Activated naive CD4-positive, alpha-beta T cell treated with anti-CD3 and anti-CD28 coated beads for 36 hours (primary cell): Measurements from ENCODE around the gene CLDN25. TPM values are rescaled to one million over a fixed set of nuclear protein-coding genes. Genes with fewer than 3 reads are reported as not detected.
A peak's percentile ranks its signal among the peaks of the same experiment; 100 is the strongest.
"Not testable (repeated sequence)": the region's sequence is repeated elsewhere in the genome, so short reads cannot be mapped to it uniquely, and the experiment has no call there.

Source experiments
- CTCF ChIA-PET: fragments of 350-600 bp; sonication (Branson Sonifier 250); formaldehyde crosslinking; loops from one replicate; lab custom pipeline; 2021; ENCODE audit warnings: antibody characterized with exemption; lab: Charles Lee
- DNase-seq: peaks from one replicate; pipeline ENCODE4 v3.0.0-alpha.2; 2020
- H3K27ac Mint-ChIP-seq: one replicate; pipeline ENCODE4 v1.8.0; 2021; ENCODE audit warnings: mild to moderate bottlenecking, mixed read lengths
- H3K27me3 Mint-ChIP-seq: one replicate; pipeline ENCODE4 v1.8.0; 2021; ENCODE audit warnings: low read depth, mixed read lengths
- H3K36me3 Mint-ChIP-seq: one replicate; pipeline ENCODE4 v1.8.0; 2021; ENCODE audit warnings: low read depth, mixed read lengths
- H3K4me1 Mint-ChIP-seq: one replicate; pipeline ENCODE4 v1.8.0; 2021; ENCODE audit warnings: low read depth, mixed read lengths
- H3K4me3 Mint-ChIP-seq: one replicate; pipeline ENCODE4 v1.8.0; 2021; ENCODE audit warnings: mild to moderate bottlenecking, moderate library complexity, mixed read lengths
- H3K9me3 Mint-ChIP-seq: one replicate; pipeline ENCODE4 v1.8.0; 2021; ENCODE audit warnings: mixed read lengths
- intact Hi-C: fragments of 100-400 bp; cut with micrococcal nuclease; formaldehyde crosslinking; loops from one replicate; pipeline ENCODE4 v1.15.1; 2023
- total RNA-seq, 2 experiments: library from RNA; stranded (reverse); gene quantifications; one replicate each; pipeline ENCODE4 v1.2.3, GENCODE V29; 2021

The CLDN25 gene
- total RNA-seq, 2 experiments from 2014 or later: not detected

GRCh38 chr11:113774174-113774503 is 5.5 kb upstream of the CLDN25 start:
- Mint-ChIP-seq H3K27ac (no peak overlapping the region), H3K27me3 (no peaks in the 10 kb centered on the region), H3K4me3 (peak overlapping the region; percentile 100), H3K9me3 (no peaks in the 10 kb centered on the region), H3K4me1 (peaks cover 19% of the 10 kb centered on the region), H3K36me3 (peaks cover 11% of the 10 kb centered on the region)
- CTCF ChIA-PET: interaction anchor here (0.8 to 1.6 kb wide), 3 partner anchors 10 to 38 kb away, joined by 3 to 4 read pairs (median 3); no protein-coding TSS in a partner anchor
- intact Hi-C loops: loop anchor here (5.0 to 10.0 kb wide), 4 partner anchors 403 to 1689 kb away; partner anchors contain the start of genes C11orf71, PTS, RBM7 and SDHD
- DNase-seq: no peak

- intact Hi-C loops: loop anchor here (10.0 kb wide), 2 partner anchors 626 to 1694 kb away; partner anchors contain the start of genes C11orf71, RBM7, SDHD and TIMM8B
- H3K4me1 Mint-ChIP-seq: peaks cover 4% of the 10 kb centered on the region
- H3K36me3 Mint-ChIP-seq: peaks cover 2% of the 10 kb centered on the region
- no peak for DNase-seq
- no peaks in the 10 kb centered on the region for H3K9me3 Mint-ChIP-seq
- no peak overlapping the region for H3K27ac Mint-ChIP-seq
- H3K27me3 Mint-ChIP-seq: peaks cover 3% of the 10 kb centered on the region
- no peak overlapping the region for H3K4me3 Mint-ChIP-seq
- CTCF ChIA-PET: no interaction called here
Observed at GRCh38 chr11:113778111-113778910, 1.3 kb upstream of the CLDN25 start.

- Mint-ChIP-seq H3K4me1 (no peaks in the 10 kb centered on the region), H3K4me3 (no peak overlapping the region), H3K27me3 (peaks cover 4% of the 10 kb centered on the region), H3K27ac (no peak overlapping the region), H3K36me3 (no peaks in the 10 kb centered on the region), H3K9me3 (no peaks in the 10 kb centered on the region)
- CTCF ChIA-PET: no interaction called here
- no peak for DNase-seq
- intact Hi-C loops: no loop called here
Observed at GRCh38 chr11:113781682-113782081, 2.1 kb downstream of the CLDN25 start.

- H3K27me3 Mint-ChIP-seq: peaks cover 6% of the 10 kb centered on the region
- no peaks in the 10 kb centered on the region for H3K4me1 Mint-ChIP-seq
- intact Hi-C loops: no loop called here
- no peak overlapping the region for H3K27ac Mint-ChIP-seq
- H3K36me3 Mint-ChIP-seq: no peaks in the 10 kb centered on the region
- CTCF ChIA-PET: no interaction called here
- H3K4me3 Mint-ChIP-seq: no peak overlapping the region
- DNase-seq: no peak
- no peaks in the 10 kb centered on the region for H3K9me3 Mint-ChIP-seq
Observed at GRCh38 chr11:113782134-113782533, 2.5 kb downstream of the CLDN25 start.

GRCh38 chr11:113789016-113789415 is 9.4 kb downstream of the CLDN25 start:
- H3K4me1 Mint-ChIP-seq, intact Hi-C loops, H3K4me3 Mint-ChIP-seq, H3K36me3 Mint-ChIP-seq, H3K27ac Mint-ChIP-seq, H3K9me3 Mint-ChIP-seq, DNase-seq, CTCF ChIA-PET: not testable (repeated sequence)
- H3K27me3 Mint-ChIP-seq: peaks cover 11% of the 10 kb centered on the region

- Mint-ChIP-seq H3K9me3 (no peaks in the 10 kb centered on the region), H3K27ac (no peak overlapping the region), H3K4me1 (no peaks in the 10 kb centered on the region), H3K4me3 (no peak overlapping the region), H3K27me3 (peaks cover 11% of the 10 kb centered on the region), H3K36me3 (no peaks in the 10 kb centered on the region)
- CTCF ChIA-PET: interaction anchor here (0.9 kb wide), 1 partner anchor 16 kb away, joined by 4 read pairs; the partner anchor contains the start of gene ZW10
- no peak for DNase-seq
- intact Hi-C loops: no loop called here
Observed at GRCh38 chr11:113789675-113790320, 10.2 kb downstream of the CLDN25 start.

GRCh38 chr11:113796663-113797259 is 17.2 kb downstream of the CLDN25 start:
- H3K9me3 Mint-ChIP-seq: no peaks in the 10 kb centered on the region
- intact Hi-C loops: loop anchor here (1.0 to 5.0 kb wide), 2 partner anchors 264 to 491 kb away; no protein-coding TSS in a partner anchor
- CTCF ChIA-PET: interaction anchor here (0.7 to 1.7 kb wide), 8 partner anchors 10 to 1190 kb away, joined by 3 to 7 read pairs (median 4); partner anchors contain the start of genes TTC12 and ZW10
- no peaks in the 10 kb centered on the region for H3K4me1 Mint-ChIP-seq
- H3K27ac Mint-ChIP-seq: no peak overlapping the region
- peaks cover 9% of the 10 kb centered on the region for H3K36me3 Mint-ChIP-seq
- no peak for DNase-seq
- H3K4me3 Mint-ChIP-seq: no peak overlapping the region
- no peaks in the 10 kb centered on the region for H3K27me3 Mint-ChIP-seq

GRCh38 chr11:113802621-113803020 is 23.0 kb downstream of the CLDN25 start:
- DNase-seq: no peak
- H3K27me3 Mint-ChIP-seq: no peaks in the 10 kb centered on the region
- H3K36me3 Mint-ChIP-seq: peaks cover 15% of the 10 kb centered on the region
- CTCF ChIA-PET: interaction anchor here (0.6 kb wide), 1 partner anchor 1198 kb away, joined by 3 read pairs; no protein-coding TSS in a partner anchor
- no peaks in the 10 kb centered on the region for H3K9me3 Mint-ChIP-seq
- no peaks in the 10 kb centered on the region for H3K4me1 Mint-ChIP-seq
- intact Hi-C loops: no loop called here
- H3K27ac Mint-ChIP-seq: no peak overlapping the region
- no peak overlapping the region for H3K4me3 Mint-ChIP-seq

GRCh38 chr11:113805640-113806039 is 26.0 kb downstream of the CLDN25 start:
- Mint-ChIP-seq H3K27ac (no peak overlapping the region), H3K36me3 (peaks cover 24% of the 10 kb centered on the region), H3K27me3 (no peaks in the 10 kb centered on the region), H3K4me3 (no peak overlapping the region), H3K9me3 (no peaks in the 10 kb centered on the region), H3K4me1 (no peaks in the 10 kb centered on the region)
- CTCF ChIA-PET: interaction anchor here (0.6 to 1.1 kb wide), 3 partner anchors 13 to 455 kb away, joined by 3 to 4 read pairs (median 4); no protein-coding TSS in a partner anchor
- DNase-seq: no peak
- intact Hi-C loops: loop anchor here (2.0 kb wide), 1 partner anchor 455 kb away; no protein-coding TSS in a partner anchor

GRCh38 chr11:113806406-113806805 is 26.8 kb downstream of the CLDN25 start:
- Mint-ChIP-seq H3K4me1 (no peaks in the 10 kb centered on the region), H3K36me3 (peaks cover 19% of the 10 kb centered on the region), H3K27me3 (no peaks in the 10 kb centered on the region), H3K4me3 (no peak overlapping the region), H3K27ac (no peak overlapping the region), H3K9me3 (no peaks in the 10 kb centered on the region)
- CTCF ChIA-PET: interaction anchor here (0.6 to 1.5 kb wide), 6 partner anchors 8 to 455 kb away, joined by 3 to 6 read pairs (median 3); no protein-coding TSS in a partner anchor
- peak; percentile 9 for DNase-seq
- intact Hi-C loops: loop anchor here (2.0 kb wide), 1 partner anchor 454 kb away; no protein-coding TSS in a partner anchor

GRCh38 chr11:113808931-113809330 is 29.3 kb downstream of the CLDN25 start:
- intact Hi-C loops: no loop called here

GRCh38 chr11:113814181-113814580 is 34.6 kb downstream of the CLDN25 start:
- CTCF ChIA-PET: interaction anchor here (0.7 kb wide), 1 partner anchor 15 kb away, joined by 3 read pairs; no protein-coding TSS in a partner anchor
- intact Hi-C loops: no loop called here
- Mint-ChIP-seq H3K36me3 (peaks cover 12% of the 10 kb centered on the region), H3K9me3 (no peaks in the 10 kb centered on the region), H3K4me1 (no peaks in the 10 kb centered on the region), H3K4me3 (no peak overlapping the region), H3K27me3 (no peaks in the 10 kb centered on the region), H3K27ac (no peak overlapping the region)
- DNase-seq: no peak

More at GRCh38 chr11:113808931-113809330, 29.3 kb downstream of the CLDN25 start:
- CTCF ChIA-PET: no interaction called here
- peaks cover 20% of the 10 kb centered on the region for H3K36me3 Mint-ChIP-seq
- no peak overlapping the region for H3K4me3 Mint-ChIP-seq
- H3K27ac Mint-ChIP-seq: no peak overlapping the region
- no peaks in the 10 kb centered on the region for H3K9me3 Mint-ChIP-seq
- H3K27me3 Mint-ChIP-seq: no peaks in the 10 kb centered on the region
- no peaks in the 10 kb centered on the region for H3K4me1 Mint-ChIP-seq
- no peak for DNase-seq
